ENCODE results near the gene CALCB. TPM values are rescaled to one million over a fixed set of nuclear protein-coding genes. Genes with fewer than 3 reads are reported as not detected.
"Not testable (repeated sequence)": the region's sequence is repeated elsewhere in the genome, so short reads cannot be mapped to it uniquely, and the experiment has no call there.

CALCB gene
- polyA plus RNA-seq, 1 donor from 2014 or later = not detected

DNA sequence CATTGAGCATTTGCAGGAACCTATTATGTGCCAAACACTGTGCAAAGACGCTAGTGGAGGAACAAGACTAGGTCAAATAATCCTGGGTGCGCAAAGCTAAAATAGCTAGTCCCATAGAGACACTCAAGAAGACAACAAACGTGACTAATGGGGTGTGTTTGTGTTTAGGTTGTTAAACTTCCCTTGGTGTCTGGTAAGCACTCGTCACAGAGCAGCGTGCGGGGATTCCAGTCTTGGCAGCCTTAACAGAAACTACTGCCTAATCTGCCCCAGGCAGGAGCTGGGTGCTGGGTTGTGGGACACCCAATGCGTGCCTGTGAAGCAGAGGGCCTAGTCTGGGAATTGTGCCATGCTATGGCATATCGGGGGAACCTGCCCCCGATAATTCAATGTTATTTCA lies 10.8 kb upstream of the CALCB start:
- Histone ChIP-seq H3K27me3 (ENCODE audit: insufficient read depth, low read depth, low read length) (no peaks in the 10 kb centered on the region), H3K4me3 (ENCODE audit: low read length) (no peak overlapping the region), H3K27ac (ENCODE audit: low read length) (no peak overlapping the region), H3K79me2 (replicated peaks; ENCODE audit: insufficient read depth, low read length) (no peaks in the 10 kb centered on the region), H3K9ac (ENCODE audit: low read length) (no peak overlapping the region), H3K9me3 (ENCODE audit: low read length) (no peaks in the 10 kb centered on the region), H3F3A (ENCODE audit: insufficient read depth, low read length, poor library complexity, severe bottlenecking) (no peaks in the 10 kb centered on the region), H3K36me3 (ENCODE audit: insufficient read depth, low read length) (no peaks in the 10 kb centered on the region), H4K20me1 (ENCODE audit: insufficient read depth) (no peaks in the 10 kb centered on the region), H3K9me2 (ENCODE audit: insufficient read depth, low read length) (no peaks in the 10 kb centered on the region), H3K4me2 (ENCODE audit: low read length) (no peak overlapping the region), H2AFZ (ENCODE audit: low read depth, low read length) (no peak overlapping the region)
- TF ChIP-seq SMC3 (conservative IDR thresholded peaks at IDR 0.05; ENCODE audit: poor library complexity) = no peak
- TF ChIP-seq EZH2 (IDR thresholded peaks at IDR 0.05; ENCODE audit: borderline replicate concordance, insufficient read depth, low read length, poor library complexity, severe bottlenecking) = no peak
- no peak for TF ChIP-seq TAF1 (IDR thresholded peaks at IDR 0.05; ENCODE audit: low read depth)
- TF ChIP-seq, protein P1, sequence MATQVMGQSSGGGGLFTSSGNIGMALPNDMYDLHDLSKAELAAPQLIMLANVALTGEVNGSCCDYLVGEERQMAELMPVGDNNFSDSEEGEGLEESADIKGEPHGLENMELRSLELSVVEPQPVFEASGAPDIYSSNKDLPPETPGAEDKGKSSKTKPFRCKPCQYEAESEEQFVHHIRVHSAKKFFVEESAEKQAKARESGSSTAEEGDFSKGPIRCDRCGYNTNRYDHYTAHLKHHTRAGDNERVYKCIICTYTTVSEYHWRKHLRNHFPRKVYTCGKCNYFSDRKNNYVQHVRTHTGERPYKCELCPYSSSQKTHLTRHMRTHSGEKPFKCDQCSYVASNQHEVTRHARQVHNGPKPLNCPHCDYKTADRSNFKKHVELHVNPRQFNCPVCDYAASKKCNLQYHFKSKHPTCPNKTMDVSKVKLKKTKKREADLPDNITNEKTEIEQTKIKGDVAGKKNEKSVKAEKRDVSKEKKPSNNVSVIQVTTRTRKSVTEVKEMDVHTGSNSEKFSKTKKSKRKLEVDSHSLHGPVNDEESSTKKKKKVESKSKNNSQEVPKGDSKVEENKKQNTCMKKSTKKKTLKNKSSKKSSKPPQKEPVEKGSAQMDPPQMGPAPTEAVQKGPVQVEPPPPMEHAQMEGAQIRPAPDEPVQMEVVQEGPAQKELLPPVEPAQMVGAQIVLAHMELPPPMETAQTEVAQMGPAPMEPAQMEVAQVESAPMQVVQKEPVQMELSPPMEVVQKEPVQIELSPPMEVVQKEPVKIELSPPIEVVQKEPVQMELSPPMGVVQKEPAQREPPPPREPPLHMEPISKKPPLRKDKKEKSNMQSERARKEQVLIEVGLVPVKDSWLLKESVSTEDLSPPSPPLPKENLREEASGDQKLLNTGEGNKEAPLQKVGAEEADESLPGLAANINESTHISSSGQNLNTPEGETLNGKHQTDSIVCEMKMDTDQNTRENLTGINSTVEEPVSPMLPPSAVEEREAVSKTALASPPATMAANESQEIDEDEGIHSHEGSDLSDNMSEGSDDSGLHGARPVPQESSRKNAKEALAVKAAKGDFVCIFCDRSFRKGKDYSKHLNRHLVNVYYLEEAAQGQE (IDR thresholded peaks at IDR 0.05; ENCODE audit: borderline replicate concordance) = no peak
- no peak for TF ChIP-seq MXI1 (conservative IDR thresholded peaks at IDR 0.05; ENCODE audit: poor library complexity, severe bottlenecking)
- TF ChIP-seq EP300 (conservative IDR thresholded peaks at IDR 0.05; ENCODE audit: poor library complexity, severe bottlenecking) = no peak
- TF ChIP-seq, protein P2, sequence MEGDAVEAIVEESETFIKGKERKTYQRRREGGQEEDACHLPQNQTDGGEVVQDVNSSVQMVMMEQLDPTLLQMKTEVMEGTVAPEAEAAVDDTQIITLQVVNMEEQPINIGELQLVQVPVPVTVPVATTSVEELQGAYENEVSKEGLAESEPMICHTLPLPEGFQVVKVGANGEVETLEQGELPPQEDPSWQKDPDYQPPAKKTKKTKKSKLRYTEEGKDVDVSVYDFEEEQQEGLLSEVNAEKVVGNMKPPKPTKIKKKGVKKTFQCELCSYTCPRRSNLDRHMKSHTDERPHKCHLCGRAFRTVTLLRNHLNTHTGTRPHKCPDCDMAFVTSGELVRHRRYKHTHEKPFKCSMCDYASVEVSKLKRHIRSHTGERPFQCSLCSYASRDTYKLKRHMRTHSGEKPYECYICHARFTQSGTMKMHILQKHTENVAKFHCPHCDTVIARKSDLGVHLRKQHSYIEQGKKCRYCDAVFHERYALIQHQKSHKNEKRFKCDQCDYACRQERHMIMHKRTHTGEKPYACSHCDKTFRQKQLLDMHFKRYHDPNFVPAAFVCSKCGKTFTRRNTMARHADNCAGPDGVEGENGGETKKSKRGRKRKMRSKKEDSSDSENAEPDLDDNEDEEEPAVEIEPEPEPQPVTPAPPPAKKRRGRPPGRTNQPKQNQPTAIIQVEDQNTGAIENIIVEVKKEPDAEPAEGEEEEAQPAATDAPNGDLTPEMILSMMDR (IDR thresholded peaks at IDR 0.05; ENCODE audit: poor library complexity, severe bottlenecking) = no peak
- no peak for TF ChIP-seq RAD21 (conservative IDR thresholded peaks at IDR 0.05)
- TF ChIP-seq POLR2AphosphoS5 (IDR thresholded peaks at IDR 0.05) = no peak

DNA sequence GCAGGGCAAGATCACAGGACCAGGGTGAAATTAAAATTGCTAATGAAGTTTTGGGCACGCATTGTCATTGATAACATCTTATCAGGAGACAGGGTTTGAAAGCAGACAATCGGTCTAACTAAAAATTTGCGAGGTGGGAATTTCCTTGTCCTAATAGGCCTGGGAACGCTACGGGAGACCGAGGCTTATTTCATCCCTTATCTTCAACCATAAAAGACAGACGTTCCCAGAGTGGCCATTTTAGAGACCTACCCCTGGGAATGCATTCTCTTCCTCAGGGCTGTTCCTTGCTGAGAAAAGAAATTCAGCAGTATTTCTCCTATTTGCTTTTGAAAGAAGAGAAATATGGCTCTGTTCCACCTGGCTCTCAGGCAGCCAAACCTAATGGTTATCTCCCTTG lies 3.6 kb upstream of the CALCB start:
- not testable (repeated sequence) for H4K20me1 ChIP-seq (ENCODE audit: insufficient read depth); H3K36me3 ChIP-seq (ENCODE audit: insufficient read depth, low read length); H3F3A ChIP-seq (ENCODE audit: insufficient read depth, low read length, poor library complexity, severe bottlenecking); H3K4me2 ChIP-seq (ENCODE audit: low read length); H3K27ac ChIP-seq (ENCODE audit: low read length); H3K9ac ChIP-seq (ENCODE audit: low read length); H3K9me3 ChIP-seq (ENCODE audit: low read length); H3K9me2 ChIP-seq (ENCODE audit: insufficient read depth, low read length); H3K79me2 ChIP-seq (replicated peaks; ENCODE audit: insufficient read depth, low read length); H2AFZ ChIP-seq (ENCODE audit: low read depth, low read length); H3K4me3 ChIP-seq (ENCODE audit: low read length)
- H3K27me3 ChIP-seq (ENCODE audit: insufficient read depth, low read depth, low read length) = peaks cover 20% of the 10 kb centered on the region

Measured in neural cell (in vitro differentiated cells).